K562 (cell line): ENCODE measurements around the gene ARNT2. TPM values are rescaled to one million over a fixed set of nuclear protein-coding genes. Genes with fewer than 3 reads are reported as not detected.

Experiments used
- ATAC-seq: fragments of 200-7000 bp; cut with Tn5 transposase; 3 replicates; pipeline ENCODE4 v1.9.1; 2020; ENCODE audit warnings: moderate library complexity
- BruUV-seq: library from RNA; stranded (reverse); fragments of 400-500 nt; replicated peaks from 2 replicates; lab custom pipeline; 2021; lab: Mats Ljungman, UMichigan
- CTCF ChIA-PET: fragments of 300-600 bp; formaldehyde crosslinking; extraction: SDS; loops from one replicate; lab custom pipeline; 2021; ENCODE audit warnings: low intra/inter-chr PET ratio; lab: Yijun Ruan, JAX
- POLR2A ChIA-PET: fragments of 300-600, 350-650 bp; sonication (Branson Sonifier 250); formaldehyde crosslinking; extraction: SDS; loops from one replicate; lab custom pipeline; 2021; ENCODE audit warnings: antibody characterized with exemption, inconsistent platforms; lab: Yijun Ruan, JAX
- DNase-seq, 4 experiments: peaks; one replicate each; pipeline versions ENCODE4 v3.0.0 to v3.0.0-alpha.2; 2011 to 2018; ENCODE audit warnings: low spot score in 3 of 4, mixed read lengths in 3 of 4; ENCODE audit errors: extremely low read depth in 1 of 4
- FAIRE-seq: peaks from 2 replicates; lab custom pipeline; 2011; peaks lifted over from hg19 to GRCh38; lab: Jason Lieb, UNC
- H2AFZ ChIP-seq: 2 replicates; pipeline ENCODE4 v1.6.0; 2011; ENCODE audit warnings: low read depth, low read length, control low read depth, inconsistent platforms
- H3K27ac ChIP-seq: fragments of 200-600 bp; 3 replicates; pipeline ENCODE4 v1.8.0; 2011; ENCODE audit warnings: low read depth, mild to moderate bottlenecking, control low read depth, inconsistent platforms, low read length, moderate library complexity, mixed read lengths; ENCODE audit errors: extremely low read depth
- H3K27me3 ChIP-seq, 2 experiments: fragments of 300-600 bp in 1 of 2; 2 replicates in 1 of 2; 3 replicates in 1 of 2; pipeline versions ENCODE4 v1.6.0 to v1.8.0; 2011; ENCODE audit warnings: inconsistent platforms in 2 of 2, low read length in 2 of 2, mild to moderate bottlenecking in 1 of 2, mixed read lengths in 1 of 2, moderate library complexity in 1 of 2; ENCODE audit not compliant: control insufficient read depth in 2 of 2, insufficient read depth in 2 of 2
- H3K36me3 ChIP-seq: fragments of 300-600 bp; 3 replicates; pipeline ENCODE4 v1.8.0; 2011; ENCODE audit warnings: mild to moderate bottlenecking, low read length, inconsistent platforms; ENCODE audit not compliant: control insufficient read depth, insufficient read depth
- H3K4me1 ChIP-seq, 2 experiments: fragments of 200-600 bp in 1 of 2; replicated peaks in 1 of 2; 2 replicates in 1 of 2; 3 replicates in 1 of 2; pipeline versions ENCODE4 v1.5.1 to v1.8.0; 2011; ENCODE audit warnings: inconsistent platforms in 2 of 2, low read length in 2 of 2, mild to moderate bottlenecking in 1 of 2, mixed read lengths in 1 of 2, moderate library complexity in 1 of 2; ENCODE audit not compliant: control insufficient read depth in 2 of 2, insufficient read depth in 2 of 2
- H3K4me2 ChIP-seq: 2 replicates; pipeline ENCODE4 v1.6.1; 2011; ENCODE audit warnings: low read length, control low read depth, inconsistent platforms, mixed read lengths; ENCODE audit not compliant: insufficient read depth
- H3K4me3 ChIP-seq: fragments of 200-600 bp; sonication (generic), shearing (Covaris generic); 2 replicates; pipeline ENCODE4 v1.5.1; 2016; ENCODE audit warnings: control low read depth, inconsistent platforms
- H3K79me2 ChIP-seq: fragments of 200-600 bp; 3 replicates; pipeline ENCODE4 v1.8.0; 2011; ENCODE audit warnings: low read length, inconsistent platforms; ENCODE audit not compliant: control insufficient read depth, insufficient read depth
- H3K9ac ChIP-seq, 2 experiments: 2 replicates each; pipeline versions ENCODE4 v1.6.0 to v1.6.1; 2011; ENCODE audit warnings: low read depth in 2 of 2, low read length in 2 of 2, control low read depth in 1 of 2, inconsistent platforms in 1 of 2, mild to moderate bottlenecking in 1 of 2, mixed read lengths in 1 of 2; ENCODE audit not compliant: insufficient read depth in 1 of 2
- H3K9me1 ChIP-seq: one replicate; pipeline ENCODE4 v1.6.0; 2011; ENCODE audit warnings: inconsistent platforms, mild to moderate bottlenecking, low read length, moderate library complexity; ENCODE audit not compliant: control insufficient read depth, insufficient read depth
- H3K9me3 ChIP-seq: replicated peaks from 2 replicates; pipeline ENCODE4 v1.5.1; 2011; ENCODE audit warnings: low read depth, low read length, inconsistent platforms; ENCODE audit not compliant: control insufficient read depth, insufficient read depth
- H4K20me1 ChIP-seq: replicated peaks from 2 replicates; pipeline ENCODE4 v1.6.1; 2011; ENCODE audit warnings: low read length, inconsistent platforms, mixed read lengths; ENCODE audit not compliant: control insufficient read depth, insufficient read depth
- ESRRA ChIP-seq: fragments of 450-650 bp; IDR thresholded peaks from 2 replicates; pipeline ENCODE4 v1.6.1; 2014; ENCODE audit warnings: low read depth, mild to moderate bottlenecking, moderate library complexity, borderline replicate concordance
- PTRF ChIP-seq: fragments of 450-650 bp; IDR thresholded peaks from 2 replicates; pipeline ENCODE4 v1.6.1; 2016; ENCODE audit warnings: mild to moderate bottlenecking, missing genetic modification characterization, missing compliant biosample characterization
- ZNF263 ChIP-seq: sonication (generic); formaldehyde crosslinking; IDR thresholded peaks from 2 replicates; pipeline ENCODE4 v1.8.0; 2022; ENCODE audit warnings: mild to moderate bottlenecking, missing genetic modification reagents, borderline replicate concordance
- ZNF717 ChIP-seq: fragments of 250-450 bp; sonication (Bioruptor Pico); IDR thresholded peaks from 2 replicates; pipeline ENCODE4 v1.5.0; 2021
- WGBS: fragments of 100-300 bp; shearing (Covaris generic); methylation state at CpG from one replicate; pipeline ENCODE4 v1.1.6; 2016; ENCODE audit warnings: low coverage, mixed read lengths; ENCODE audit not compliant: insufficient coverage; ENCODE audit errors: missing lambda C conversion rate; 5-methylcytosine and 5-hydroxymethylcytosine counted together
- in situ Hi-C: fragments of 300-500 bp; cut with MboI; formaldehyde crosslinking; loops from 4 replicates; pipeline ENCODE4 v1.15.0; 2018; ENCODE audit warnings: inconsistent platforms, mixed read lengths
- intact Hi-C: fragments of 100-400 bp; cut with micrococcal nuclease; formaldehyde crosslinking; loops from 2 replicates; pipeline ENCODE4 v1.14.2; 2022
- polyA plus RNA-seq, 8 experiments: library from polyadenylated mRNA; depleted of rRNA in 4 of 8; stranded (reverse) in 5 of 8; unstranded in 3 of 8; fragments of >200 nt; fragmentation: Nextera tagmentation in 2 of 8; fragmentation: Illumina TruSeq in 1 of 8; extraction: Ambion mirVana in 2 of 8; extraction: Trizol in 1 of 8; gene quantifications; 2 replicates each; pipeline versions ENCODE4 v1.2.1 to v1.2.3, GENCODE V29; 2011 to 2014; ENCODE audit warnings: inconsistent platforms in 1 of 8, missing spikeins in 1 of 8
- total RNA-seq, 7 experiments: library from RNA; depleted of rRNA in 6 of 7; stranded (reverse); fragments of >200 nt in 6 of 7; fragmentation: Illumina TruSeq in 2 of 7; extraction: Trizol in 2 of 7; gene quantifications; 2 replicates each; pipeline versions ENCODE4 v1.2.1 to v1.2.3, GENCODE V29; 2011 to 2021; ENCODE audit warnings: low replicate concordance in 1 of 7
- TF ChIP-seq, protein P1 (sequence below): fragments of 450-650 bp; IDR thresholded peaks from 2 replicates; pipeline ENCODE4 v1.6.1; 2016

The ARNT2 gene
- total and polyA plus RNA-seq, 9 of the 15 experiments (the other 6 are each of a cell fraction or from before 2014, with no cell fraction given), result 0.01 TPM; not detected in 8

- Histone ChIP-seq H3K27ac (no peak overlapping the region), H3K4me2 (no peak overlapping the region), H3K4me1 (no peaks in the 10 kb centered on the region), H3K4me3 (no peak overlapping the region), H3K9ac (no peak overlapping the region), H4K20me1 (no peaks in the 10 kb centered on the region; the same call in 1 of the 2 replicates), H3K79me2 (no peaks in the 10 kb centered on the region), H3K9me1 (no peaks in the 10 kb centered on the region), H3K27me3 (peaks cover 5 to 53% of the 10 kb centered on the region in 2 experiments; a peak in 3 of 5 replicates), H3K9me3 (no peaks in the 10 kb centered on the region), H3K36me3 (no peaks in the 10 kb centered on the region), H2AFZ (no peak overlapping the region)
- WGBS, result 0% methylated on average over 12 of the region's 12 CpGs
- TF ChIP-seq ESRRA (no peak), PTRF (tag) (no peak), ZNF263 (CRISPR knock-in tag) (peak; percentile 80), ZNF717 (CRISPR knock-in tag) (no peak)
- TF ChIP-seq, protein P1, sequence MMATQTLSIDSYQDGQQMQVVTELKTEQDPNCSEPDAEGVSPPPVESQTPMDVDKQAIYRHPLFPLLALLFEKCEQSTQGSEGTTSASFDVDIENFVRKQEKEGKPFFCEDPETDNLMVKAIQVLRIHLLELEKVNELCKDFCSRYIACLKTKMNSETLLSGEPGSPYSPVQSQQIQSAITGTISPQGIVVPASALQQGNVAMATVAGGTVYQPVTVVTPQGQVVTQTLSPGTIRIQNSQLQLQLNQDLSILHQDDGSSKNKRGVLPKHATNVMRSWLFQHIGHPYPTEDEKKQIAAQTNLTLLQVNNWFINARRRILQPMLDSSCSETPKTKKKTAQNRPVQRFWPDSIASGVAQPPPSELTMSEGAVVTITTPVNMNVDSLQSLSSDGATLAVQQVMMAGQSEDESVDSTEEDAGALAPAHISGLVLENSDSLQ, result no peak
- POLR2A ChIA-PET, result interaction anchor here (0.6 to 1.0 kb wide), 2 partner anchors 35 to 52 kb away, joined by 3 read pairs; no protein-coding TSS in a partner anchor
- intact Hi-C loops, result no loop called here
- CTCF ChIA-PET, result no interaction called here
- no TSS peak for BruUV-seq
- no peak for FAIRE-seq
- DNase-seq, result no peak
- no peak for ATAC-seq
- in situ Hi-C loops, result no loop called here
Measured at GRCh38 chr15:80594091-80594889, 190.1 kb downstream of the ARNT2 start.
